ENCODE measurements around the gene PCDHGC4.

- TF ChIP-seq CTCF (IDR thresholded peaks at IDR 0.05): no peak
- no peak for TF ChIP-seq POLR2A (IDR thresholded peaks at IDR 0.05)
These were observed 18.9 kb downstream of the PCDHGC4 start for GRCh38 chr5:141503681-141504080.
